Inflammatory macrophage treated with lipopolysaccharide for 1 hour (primary cell): ENCODE results near the gene KCNG1.

Experiments
- DNase-seq, 2 donors: peaks; one replicate each; pipeline ENCODE4 v3.0.0-alpha.2; 2020 to 2022

Gene KCNG1

DNA sequence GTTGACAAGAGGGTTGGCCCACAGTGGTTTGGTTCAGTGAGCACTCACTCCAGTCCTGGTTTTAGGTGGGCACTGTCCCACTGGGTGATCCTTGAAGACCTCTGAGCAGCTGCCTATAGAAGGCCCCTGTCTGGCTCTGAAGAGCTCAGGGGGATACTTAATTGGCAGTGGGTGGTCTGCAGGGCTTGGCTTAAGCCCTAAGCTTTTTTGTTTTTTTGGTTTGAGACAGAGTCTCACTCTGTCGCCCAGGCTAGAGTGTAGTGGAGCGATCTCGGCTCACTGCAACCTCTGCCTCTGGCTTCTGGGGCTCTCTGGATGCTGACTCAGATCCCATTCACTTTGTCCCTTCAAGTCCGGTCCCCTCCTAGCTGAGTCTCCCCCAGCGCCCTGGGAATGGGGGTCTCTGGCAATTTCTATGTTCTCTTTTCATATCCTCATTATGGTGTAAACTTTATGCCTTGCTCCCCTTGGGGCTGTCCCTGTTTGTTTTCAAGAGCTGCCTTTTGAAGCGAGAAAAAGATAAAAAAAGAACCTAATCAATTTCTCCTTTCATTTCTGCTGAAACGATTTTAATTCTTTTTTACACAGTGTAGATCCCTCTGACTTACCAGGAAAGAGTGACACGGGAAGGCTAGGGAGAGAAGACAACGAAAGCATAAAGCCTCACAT, 12.2 kb upstream of the KCNG1 start:
- DNase-seq = no peak

DNA sequence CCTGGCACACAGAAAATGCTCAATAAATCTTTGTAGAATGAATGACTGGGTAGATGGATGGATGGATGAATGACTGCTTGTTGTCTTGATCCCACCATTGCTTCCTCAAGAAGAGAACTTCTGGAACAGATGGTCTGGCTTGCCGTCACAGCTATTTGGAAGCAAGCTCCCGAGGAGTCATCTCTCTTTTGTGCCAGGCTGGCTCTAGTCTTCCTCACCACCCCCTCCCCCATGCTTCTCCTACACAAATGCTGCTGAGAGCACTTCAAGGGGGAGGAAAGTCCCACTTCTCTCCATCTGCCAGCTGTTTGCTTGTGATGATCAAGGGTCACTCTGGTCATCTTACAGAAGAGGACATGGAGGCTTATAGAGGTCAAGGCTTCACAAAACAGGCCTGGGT, 11.6 kb upstream of the KCNG1 start:
- DNase-seq = no peak

DNA sequence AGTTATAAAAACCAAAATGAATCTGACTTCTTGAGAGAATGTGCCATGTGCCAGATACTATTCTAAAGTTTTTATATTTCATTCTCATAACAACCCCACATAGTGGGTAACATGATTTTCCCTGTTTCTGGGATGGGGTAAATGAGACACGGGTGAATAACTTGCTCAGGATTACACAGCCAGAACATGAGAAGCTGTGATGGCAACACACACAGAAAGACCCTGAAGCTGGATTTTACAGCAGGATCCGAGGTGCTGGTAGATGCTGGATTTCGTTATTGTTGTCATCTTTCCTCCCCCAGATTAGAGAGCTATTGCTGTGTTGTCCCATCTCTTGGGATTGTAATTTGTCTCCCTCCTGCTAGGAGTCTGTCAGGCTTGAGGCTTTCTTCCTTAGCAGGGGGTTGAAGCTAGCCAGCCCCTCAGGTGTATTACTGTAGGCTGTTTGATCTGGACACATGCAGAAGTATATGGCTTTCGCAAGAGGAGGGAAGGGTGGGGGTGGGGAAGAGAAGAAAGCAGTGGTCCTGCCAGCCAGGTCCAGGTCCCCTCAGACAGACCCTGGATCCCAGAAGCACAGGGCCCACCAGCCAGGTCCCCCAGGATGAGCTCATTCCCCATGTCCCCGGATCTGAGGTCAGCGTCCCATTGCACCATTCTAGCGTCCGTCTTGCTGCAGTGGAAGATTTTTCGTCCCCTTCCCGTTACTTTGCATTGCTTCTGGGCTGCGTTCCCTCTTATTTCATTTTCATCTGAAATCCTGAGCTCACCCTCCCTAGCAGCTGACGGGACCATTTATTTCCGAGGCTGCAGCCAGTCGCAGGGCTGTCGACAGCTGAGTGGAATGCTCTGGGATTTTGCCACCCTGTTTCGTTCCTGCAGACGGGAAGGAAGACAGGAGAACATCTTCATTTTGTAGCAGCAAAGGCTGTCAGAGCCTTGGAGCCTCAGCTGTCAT, 7.3 kb upstream of the KCNG1 start:
- DNase-seq = no peak

DNA sequence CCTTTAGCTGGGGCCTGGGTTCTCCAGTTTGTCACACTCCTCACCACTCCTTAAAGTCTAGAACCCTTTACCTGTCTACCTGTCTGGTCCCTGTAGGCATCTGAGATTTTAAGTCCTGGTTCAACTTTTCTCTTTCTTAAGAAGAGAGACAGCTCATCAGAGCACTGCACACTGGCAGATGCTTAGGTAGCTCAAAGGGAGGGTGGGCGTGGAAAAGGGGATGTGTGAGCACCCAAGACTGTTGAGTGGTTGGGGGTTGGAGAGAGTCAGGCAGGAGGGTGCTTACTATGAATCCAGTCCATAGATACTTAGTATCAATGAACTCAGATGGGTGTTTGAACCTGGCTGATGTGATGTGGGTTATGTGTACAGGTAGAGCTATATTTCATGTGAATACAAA, 6.6 kb upstream of the KCNG1 start:
- no peak for DNase-seq

DNA sequence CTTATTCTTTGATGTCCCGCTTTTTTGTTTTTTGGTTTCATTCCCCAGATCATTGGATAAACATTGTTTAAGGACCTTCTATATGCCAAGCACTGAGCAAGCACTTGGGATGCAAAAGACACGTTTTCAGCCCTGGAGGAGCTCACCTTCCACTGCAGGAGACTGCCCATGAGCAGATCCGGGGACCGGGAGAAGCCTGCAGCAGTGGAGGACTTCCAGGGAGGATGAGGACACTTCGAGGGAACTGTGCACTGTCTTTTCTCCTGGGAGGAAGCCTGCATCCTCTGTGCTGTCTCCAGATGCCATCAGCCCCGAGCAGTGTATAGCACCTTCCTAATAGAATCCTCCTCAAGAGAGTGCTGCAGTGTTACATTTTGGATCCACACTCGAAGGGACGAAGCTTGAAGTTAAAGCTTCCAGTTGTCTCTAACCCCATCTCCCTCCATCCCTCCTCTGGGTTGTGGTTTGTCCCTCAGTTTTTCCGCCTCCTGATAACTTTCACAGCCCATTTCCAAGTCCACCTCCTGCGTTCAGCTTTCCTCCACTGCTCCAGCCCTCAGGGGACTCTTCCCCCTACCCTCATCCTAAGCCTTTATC, 5.8 kb upstream of the KCNG1 start:
- DNase-seq = no peak

DNA sequence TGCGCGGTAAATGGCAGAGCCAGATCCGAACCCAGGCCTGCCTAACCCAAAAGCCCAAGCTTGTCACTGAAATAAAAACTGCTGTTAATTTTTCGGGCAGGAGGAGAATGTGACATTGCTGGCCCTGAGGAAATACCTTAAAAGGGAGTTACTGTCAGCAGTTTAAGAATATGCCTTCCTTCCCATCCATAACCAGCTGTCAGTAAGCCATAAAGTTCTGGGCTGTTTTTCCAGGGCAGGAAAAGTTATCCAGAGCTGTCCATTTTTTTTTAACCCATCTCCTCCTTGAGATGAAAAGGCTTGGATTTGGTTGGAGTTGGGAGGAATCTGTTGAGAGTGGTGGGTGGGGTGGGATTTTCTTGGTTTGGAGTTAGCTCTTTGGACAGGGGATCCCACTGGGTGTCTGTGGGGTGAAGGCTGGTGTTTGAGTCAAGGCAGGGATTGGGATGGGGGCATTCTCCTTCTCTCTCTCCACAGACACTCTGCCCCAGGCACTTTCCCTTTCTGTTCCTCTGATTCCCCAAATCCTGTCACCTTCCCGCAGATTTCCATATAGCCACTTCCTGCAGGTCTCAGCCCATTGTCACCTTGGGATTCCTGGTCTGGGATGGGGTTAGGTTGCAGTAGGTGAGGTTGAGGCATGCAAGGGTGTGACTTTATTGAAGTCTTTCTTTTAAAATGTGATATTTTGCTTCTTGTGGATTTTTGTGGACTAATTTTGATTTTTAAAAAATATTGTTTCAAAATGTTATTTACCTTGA, 4.3 kb upstream of the KCNG1 start:
- DNase-seq = no peak

DNA sequence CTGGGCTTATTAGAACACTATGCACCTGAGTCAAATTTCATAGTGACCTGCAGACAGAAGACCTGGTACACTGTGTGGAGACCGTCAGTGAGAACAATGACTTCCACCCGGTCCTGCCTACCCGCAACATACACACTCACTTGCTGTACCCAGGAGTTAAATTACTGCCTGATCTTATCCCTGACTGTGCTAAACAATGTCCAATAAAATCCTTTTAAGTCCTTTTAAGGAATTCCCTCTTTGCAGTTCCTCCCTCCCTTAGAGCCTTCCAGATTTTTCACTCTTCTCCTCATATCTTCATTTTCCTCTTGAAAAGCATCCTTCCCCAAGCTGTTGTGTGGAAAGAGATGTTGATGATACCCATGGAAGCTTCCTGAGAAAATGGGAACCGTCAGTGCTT, 3.4 kb upstream of the KCNG1 start:
- no peak for DNase-seq

DNA sequence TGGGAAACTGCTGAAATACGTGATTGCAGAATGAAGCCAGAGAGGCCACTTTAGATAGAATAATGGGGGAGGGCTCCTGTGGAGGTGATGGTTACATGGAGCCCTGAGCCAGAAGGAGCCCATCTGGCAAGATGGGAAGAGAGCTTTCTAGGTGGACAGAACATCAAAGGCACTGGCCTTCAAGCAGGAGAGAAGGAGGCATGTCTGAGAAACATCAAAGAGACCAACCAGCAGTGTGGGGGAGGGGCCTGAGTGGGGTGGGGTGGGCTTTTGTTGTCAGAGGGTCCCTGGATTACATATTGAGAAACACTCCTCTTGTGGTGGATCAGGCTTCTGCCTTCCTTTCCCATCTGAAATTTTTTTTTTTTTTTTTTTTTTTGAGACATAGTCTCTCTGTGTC, 1.9 kb upstream of the KCNG1 start:
- DNase-seq = no peak

DNA sequence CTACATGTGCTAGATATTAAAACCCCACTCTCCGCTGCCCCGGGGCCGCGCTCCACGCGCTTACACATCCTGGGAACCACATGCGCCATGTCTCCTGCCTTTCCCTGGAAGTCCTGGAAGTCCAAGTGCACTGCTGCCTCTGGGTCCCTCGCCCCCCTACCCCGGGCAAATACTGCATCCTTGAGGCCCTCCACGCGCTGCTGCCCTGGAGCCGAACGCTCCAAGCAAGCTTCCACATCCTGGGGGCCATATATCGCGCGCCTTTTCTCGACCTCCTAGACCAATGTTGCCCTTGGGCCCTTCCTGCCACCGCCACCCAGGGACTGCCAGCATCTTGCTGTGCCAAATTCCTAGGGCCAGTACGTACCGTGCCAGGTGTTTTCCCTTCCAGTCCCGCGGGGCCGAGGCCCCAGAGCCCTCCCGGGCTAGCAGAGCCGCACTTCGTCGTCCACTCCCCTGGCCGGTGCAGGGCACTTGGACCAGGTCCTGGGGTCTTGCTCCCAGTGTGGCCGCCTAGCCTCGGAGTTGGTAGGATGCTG, 779 bp upstream of the KCNG1 start:
- no peak for DNase-seq

DNA sequence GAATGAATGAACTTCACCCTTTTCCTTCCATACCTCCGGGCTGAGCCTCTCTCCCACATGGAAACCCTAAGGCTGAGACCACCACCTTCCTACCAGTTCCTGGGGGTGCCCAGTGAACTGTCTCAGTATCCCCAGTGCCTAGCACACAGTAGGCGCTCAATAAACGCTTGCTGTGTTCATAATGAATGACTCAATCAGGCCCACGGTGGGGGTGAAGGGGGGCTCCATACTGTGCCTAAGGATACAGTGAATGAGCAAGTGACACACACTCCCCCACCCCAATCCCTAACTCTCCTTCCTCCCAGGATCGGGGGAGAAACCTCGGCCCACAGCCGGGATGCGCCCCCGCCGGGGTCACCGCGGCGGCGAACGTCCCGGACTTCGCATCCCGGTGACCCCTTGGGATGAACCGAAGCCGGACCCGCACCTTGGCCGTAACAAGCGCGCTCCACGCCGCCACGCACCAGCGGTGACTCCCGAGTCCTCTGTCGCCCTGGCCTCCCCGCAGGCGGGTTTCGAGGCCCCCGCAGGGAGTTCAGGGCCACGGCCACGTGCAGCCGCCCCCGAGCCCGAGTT, 592 bp downstream of the KCNG1 start:
- DNase-seq = no peak

DNA sequence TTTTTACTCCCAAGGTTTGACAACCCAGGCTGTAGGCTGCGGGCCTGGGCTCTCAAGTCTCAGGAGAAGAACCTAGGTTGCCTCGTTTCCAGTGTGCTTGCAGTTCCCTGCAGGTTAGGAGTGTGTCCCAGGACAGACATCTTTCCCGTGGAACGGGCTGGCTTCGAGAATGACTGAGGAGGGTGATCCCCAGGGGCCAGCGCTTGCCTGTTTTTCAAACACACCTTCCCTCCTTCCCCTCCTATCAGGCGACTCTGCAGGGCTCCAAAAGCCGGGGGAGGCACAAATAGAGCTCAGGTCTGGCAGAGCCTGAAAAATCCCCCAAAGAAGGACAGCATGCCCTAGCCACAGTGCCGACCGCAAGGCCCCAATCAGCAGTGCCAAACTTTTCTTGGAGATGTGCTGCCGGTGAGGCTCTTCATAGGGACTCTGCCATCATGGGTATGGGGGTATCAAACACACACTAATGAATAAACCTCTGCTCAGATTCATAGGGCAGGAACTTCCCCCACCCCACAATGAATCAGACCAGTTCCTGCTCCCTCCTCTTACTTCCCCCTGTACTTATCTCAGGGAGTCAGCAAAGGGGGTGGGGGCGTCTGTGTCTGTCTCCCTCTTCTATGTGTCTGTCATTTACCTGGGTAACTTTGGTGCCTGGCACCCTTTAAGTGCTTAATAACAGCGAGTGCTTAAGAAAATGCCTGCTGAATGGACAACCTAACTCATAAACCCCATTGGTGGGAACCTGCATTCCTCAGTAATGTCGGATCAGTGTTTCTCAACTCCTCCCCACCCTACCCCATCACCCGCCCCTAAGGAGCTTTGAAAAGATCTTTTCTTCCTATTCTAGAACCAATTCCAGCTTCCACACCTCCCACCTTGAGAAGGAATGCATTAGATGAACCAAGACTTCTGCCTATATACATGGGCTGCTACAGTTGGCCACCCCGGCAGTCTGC, 1.6 kb downstream of the KCNG1 start:
- no peak for DNase-seq

DNA sequence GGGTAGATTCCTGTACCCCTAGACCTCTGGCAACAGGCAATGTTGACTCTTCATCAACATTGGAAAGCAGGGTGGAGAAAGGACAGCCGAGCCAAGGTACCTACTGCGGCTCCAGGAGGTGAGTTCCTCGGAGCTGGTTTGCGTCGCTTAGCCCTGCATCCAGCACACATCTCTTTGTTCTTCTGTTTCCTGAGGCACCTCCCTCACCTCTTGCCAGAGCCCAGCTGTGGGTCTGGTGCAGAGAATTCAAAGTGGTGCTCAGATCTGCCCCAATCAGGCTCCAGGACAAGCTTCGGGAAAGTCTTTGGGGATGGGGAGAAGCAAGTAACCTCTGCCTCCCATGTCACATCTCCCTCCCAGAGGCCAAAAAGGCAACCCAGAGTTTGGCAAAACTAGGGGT, 2.2 kb downstream of the KCNG1 start:
- DNase-seq = no peak

DNA sequence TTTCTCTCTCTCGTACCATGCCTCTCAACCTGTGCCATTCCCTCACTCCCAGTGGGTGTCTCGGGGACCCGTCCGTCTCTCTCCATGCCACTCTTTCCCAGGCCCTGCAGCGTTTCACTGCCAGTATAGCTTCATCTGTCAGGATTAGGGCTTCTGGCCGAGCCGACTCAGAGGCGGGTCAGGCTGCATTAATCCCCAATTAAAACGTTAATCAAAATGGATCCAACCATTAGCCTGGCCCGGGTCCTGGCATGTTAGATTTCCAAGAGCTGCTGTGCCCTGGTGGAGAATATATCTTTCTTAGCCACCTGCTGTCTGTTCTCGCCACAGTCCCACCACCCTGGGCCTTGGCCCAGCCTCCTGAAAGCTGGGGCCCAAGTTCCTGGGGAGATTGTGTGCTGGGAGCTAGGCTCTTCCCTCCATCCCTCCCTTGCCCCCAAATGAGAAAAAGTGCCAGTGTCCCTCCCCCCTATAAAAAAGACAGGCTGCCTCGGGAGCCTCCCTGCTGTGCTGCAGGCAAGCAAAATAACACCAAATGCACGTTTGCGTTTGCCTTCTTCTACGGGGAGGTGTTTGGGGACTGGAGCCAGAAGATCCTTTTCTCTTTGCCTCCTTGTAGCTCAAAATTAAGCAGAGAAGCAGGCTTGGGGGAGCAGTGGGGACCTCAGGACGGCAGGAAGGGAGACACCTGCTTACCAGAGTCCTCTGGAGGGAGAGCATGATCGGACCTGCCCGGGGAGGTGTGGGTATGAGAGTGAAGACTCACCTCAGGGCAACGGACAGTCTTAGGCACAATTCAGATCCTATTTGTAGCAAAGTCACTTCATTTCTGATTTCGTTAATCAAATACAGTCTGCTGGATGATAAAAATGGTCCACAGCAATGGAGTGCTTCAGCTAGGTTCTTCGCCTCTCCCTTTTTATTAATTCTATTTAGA, 3.0 kb downstream of the KCNG1 start:
- DNase-seq = no peak

DNA sequence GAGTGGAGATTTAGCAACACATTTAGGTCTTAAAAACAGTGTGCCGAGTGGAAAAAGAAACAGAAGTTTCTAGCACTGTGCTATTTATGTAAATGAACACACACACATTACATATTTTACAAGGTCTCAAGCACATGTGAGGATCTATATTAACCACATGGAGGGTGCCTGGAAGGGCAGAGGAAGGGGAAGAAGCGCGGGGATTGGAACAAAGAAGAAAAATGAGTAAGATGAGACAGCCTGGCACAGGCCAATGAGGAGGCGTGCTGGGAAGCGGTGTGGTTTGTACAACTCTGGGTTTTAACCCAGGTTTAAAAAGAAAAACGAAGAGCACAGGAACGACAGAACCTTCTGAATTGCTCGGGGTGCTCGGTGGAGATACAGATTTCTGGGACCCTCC, 5.7 kb downstream of the KCNG1 start:
- no peak for DNase-seq

DNA sequence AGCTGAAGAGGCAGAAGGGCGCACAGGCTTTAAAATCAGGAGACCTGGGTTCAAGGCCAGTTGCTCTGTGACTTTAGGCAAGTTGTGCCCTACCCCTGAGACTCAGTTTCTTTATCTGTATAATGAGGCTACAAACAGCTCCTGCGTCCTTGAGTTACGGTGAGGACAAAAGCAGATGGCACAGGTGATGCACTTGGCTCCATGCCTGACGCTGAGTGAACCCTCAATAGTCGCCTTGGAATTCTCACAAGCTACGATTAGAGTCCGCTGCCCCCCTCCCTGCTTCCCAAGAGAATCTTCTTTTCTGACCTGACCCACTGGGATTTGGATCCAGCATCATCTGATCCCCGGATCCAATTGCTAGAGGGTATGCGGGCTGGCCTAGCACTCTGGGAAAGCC, 6.4 kb downstream of the KCNG1 start:
- DNase-seq = no peak

DNA sequence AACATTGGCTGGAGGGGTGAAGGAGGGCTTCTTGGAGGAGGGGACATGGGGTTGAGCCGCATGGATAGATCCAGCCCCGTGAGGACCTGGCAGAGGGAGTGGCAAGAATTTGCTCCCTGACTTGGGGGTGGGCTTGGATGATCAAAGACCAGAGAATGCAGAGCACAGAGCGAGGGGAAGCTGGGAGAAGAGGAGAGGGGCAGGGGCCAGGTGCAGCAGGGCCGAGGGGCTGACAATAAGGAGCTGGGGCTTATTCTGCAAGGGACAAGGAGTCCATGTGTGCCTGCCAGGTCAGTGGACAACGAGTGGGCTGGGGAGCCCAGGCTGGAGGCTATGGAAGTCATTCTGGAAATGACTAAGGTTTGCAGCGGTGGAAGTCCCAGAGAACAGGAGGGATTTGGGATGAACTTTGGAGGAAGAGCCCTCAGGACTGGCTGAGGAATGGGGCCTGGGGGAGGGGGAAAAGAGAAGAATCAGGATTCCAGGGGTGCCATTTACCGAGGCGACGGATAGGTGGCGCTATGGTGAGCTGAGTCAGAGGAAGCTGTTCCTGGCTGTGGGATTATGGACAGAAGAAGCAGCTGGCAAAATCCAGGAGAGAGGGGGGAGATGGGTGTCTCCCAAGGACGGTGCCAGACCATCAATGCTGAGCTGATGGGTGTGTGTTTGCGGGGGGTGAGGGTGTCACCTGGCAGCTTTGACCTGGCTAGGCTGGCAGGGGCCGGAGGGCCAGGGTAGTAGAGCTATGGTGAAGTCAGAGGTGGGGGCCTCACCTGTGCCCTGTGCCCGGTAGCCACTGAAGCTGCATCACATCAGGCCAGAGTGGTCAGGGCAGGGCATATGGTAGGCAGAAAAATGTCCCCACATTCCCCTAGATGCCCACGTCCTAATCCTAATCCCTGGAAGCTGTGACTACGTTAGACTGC, 7.8 kb downstream of the KCNG1 start:
- DNase-seq = peak in 1 of 2 donors; percentile 45

DNA sequence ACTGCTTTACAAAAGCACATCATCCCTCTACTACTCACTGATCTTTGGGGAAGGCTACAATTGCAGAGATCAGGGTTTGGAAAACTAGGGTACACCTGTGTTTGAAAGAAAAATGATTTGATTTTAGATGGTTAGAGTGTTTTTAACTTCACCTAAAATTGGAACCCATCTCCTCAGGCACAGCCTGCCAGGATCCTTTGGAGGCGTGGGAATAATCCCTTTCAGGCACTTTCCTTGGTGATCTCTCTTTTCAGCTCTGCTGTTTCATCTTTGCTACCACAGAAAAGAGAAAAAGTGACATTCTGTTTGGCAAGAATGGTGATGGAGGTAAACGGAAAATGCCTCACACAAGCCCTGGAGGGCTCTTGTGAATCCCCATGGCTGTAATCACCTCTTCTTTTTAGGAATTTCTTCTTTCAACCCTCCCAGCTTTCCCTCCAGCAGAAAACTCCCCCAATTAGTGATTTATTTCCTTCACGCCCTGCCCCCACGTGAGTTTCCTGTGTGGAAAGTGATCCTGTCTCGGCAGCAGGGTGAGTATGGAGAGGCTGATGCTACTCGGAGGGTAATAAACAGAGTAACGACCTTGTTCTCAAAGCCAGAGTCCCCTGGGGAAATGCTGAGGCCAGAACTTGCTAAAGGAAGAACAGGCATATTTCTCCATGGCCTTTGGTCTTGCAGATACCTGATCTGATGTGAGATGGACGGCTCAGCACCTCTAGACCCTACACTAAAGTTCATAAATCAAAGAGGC, 9.2 kb downstream of the KCNG1 start:
- no peak for DNase-seq

DNA sequence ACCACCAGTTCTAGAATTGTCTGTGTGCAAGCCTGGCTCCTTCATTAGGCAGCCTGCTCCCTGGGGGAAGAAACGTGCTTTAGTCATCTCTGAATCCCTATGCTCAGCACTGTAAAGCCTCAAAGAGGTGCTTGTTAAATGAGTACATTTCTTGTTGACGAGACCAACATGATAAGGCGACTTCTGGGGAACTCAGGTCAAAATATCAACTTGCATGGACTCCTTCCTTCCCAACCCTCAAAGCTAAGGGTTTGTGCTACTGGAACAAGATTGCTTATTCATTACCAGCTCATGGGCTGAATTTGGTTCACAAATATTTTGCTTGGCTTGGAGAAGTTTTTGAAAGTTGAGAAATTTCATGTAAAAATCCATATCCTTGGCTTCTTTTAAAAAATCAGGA, 10.6 kb downstream of the KCNG1 start:
- no peak for DNase-seq
